MCF 10A (cell line): ENCODE measurements around the gene CSF3. TPM values are rescaled to one million over a fixed set of nuclear protein-coding genes. Genes with fewer than 3 reads are reported as not detected.

Experiments
- BruUV-seq: library from RNA; stranded (reverse); fragments of 400-500 nt; replicated peaks from 2 replicates; lab custom pipeline; 2021; lab: Mats Ljungman, UMichigan
- CTCF ChIA-PET: fragments of 300-600 bp; sonication (Branson Sonifier 250); formaldehyde crosslinking; extraction: SDS; loops from one replicate; lab custom pipeline; 2021; ENCODE audit warnings: antibody characterized with exemption, inconsistent platforms; lab: Yijun Ruan, JAX
- POLR2A ChIA-PET: fragments of 300-600, 350-650 bp; sonication (Branson Sonifier 250); formaldehyde crosslinking; extraction: SDS; loops from one replicate; lab custom pipeline; 2020; ENCODE audit warnings: antibody characterized with exemption, inconsistent platforms; lab: Yijun Ruan, JAX
- DNase-seq: peaks from one replicate; pipeline ENCODE4 v3.0.0-alpha.2; 2018; ENCODE audit not compliant: unreplicated experiment
- H3K27ac Mint-ChIP-seq: one replicate; pipeline ENCODE4 v1.8.0; 2022; ENCODE audit warnings: mild to moderate bottlenecking, low read depth, mixed read lengths; ENCODE audit not compliant: unreplicated experiment
- H3K27me3 Mint-ChIP-seq: one replicate; pipeline ENCODE4 v1.8.0; 2022; ENCODE audit warnings: mixed read lengths; ENCODE audit not compliant: insufficient read depth, unreplicated experiment
- H3K36me3 Mint-ChIP-seq: one replicate; pipeline ENCODE4 v1.8.0; 2022; ENCODE audit warnings: mild to moderate bottlenecking, moderate library complexity, mixed read lengths; ENCODE audit not compliant: insufficient read depth, unreplicated experiment
- H3K4me1 Mint-ChIP-seq: one replicate; pipeline ENCODE4 v1.8.0; 2022; ENCODE audit warnings: mixed read lengths; ENCODE audit not compliant: insufficient read depth, unreplicated experiment
- H3K4me3 Mint-ChIP-seq: one replicate; pipeline ENCODE4 v1.8.0; 2022; ENCODE audit warnings: mild to moderate bottlenecking, moderate library complexity, mixed read lengths; ENCODE audit not compliant: unreplicated experiment
- H3K9me3 Mint-ChIP-seq: one replicate; pipeline ENCODE4 v1.8.0; 2022; ENCODE audit warnings: mixed read lengths; ENCODE audit not compliant: unreplicated experiment
- CTCF ChIP-seq: fragments of 200-600 bp; IDR thresholded peaks from one replicate; pipeline ENCODE4 v1.8.0; 2022; ENCODE audit warnings: antibody characterized with exemption, mild to moderate bottlenecking; ENCODE audit not compliant: unreplicated experiment
- intact Hi-C: fragments of 100-400 bp; cut with micrococcal nuclease; formaldehyde crosslinking; loops from 2 replicates; pipeline ENCODE4 v1.14.1; 2022
- total RNA-seq: library from RNA; stranded (reverse); gene quantifications from 2 replicates; pipeline ENCODE4 v1.2.3, GENCODE V29; 2022

CSF3 gene
- total RNA-seq, 1 experiment from 2014 or later, result 17.1 TPM

DNA sequence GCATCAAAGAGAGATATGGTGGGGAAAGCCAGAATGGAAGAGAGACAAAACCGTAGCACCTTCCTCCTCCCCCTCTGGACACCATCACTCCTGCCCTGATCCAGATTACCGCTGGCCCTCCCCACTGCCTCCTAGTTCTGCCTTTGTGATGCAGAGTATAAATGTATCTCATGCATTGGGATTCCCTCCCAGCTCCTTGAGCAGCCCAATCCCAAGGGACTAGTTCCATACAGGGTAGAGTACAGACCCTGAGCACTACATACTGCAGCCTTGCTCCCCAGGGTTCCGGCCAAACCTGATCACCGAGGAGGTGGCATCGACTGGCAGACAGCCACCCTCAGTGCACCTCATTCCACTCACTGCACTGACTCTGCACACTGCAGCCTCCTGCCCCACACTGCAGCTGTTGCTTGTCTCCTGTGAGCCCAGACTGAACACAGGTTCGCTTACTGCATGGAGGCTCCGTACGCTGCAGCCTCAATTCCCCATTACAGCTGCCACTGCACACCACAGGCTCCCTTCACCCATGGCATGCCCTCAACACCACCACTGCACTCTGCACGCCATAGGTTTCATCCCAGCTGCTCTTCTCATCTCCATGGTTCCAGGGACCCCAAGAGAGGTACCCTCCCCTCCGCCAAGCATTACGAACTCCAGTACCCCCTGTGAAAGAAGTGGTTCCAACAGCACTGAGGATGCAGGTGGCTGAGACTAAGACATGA is 45.8 kb downstream of the CSF3 start:
- Mint-ChIP-seq H3K4me3 (peak overlapping the region; percentile 89), H3K9me3 (no peaks in the 10 kb centered on the region), H3K27me3 (no peaks in the 10 kb centered on the region), H3K4me1 (peaks cover 29% of the 10 kb centered on the region), H3K36me3 (no peaks in the 10 kb centered on the region), H3K27ac (no peak overlapping the region)
- intact Hi-C loops, result no loop called here
- ChIA-PET POLR2A (interaction anchor here (1.1 to 2.8 kb wide), 3 partner anchors 38 to 79 kb away, joined by 3 to 7 read pairs (median 5); partner anchors contain the start of gene CASC3), CTCF (interaction anchor here (0.5 to 12.2 kb wide), 7 partner anchors 14 to 508 kb away, joined by 3 to 131 read pairs (median 6); no protein-coding TSS in a partner anchor)
- no peak for DNase-seq
- no TSS peak for BruUV-seq
- no peak for TF ChIP-seq CTCF

DNA sequence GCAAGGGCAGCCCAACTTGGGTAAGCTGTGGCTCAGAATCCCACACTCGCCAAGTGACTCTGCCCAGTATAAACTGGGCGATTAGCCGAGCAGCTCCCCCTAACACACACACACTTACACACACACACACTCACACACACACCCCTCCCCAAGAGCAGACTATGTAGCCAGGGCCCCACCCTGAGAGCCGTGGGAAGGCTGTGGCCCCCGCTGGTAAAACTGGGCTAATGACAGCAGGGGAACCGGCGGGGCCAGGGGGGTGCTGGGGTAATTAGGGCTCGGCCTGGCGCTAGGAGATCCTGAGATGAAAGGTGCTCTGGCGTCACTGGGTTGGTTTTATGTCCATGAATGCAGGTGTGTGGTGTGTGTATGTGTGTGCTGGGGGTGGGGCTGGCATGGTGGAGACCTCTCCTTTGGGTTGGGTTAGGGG is 46.4 kb downstream of the CSF3 start:
- Mint-ChIP-seq H3K27ac (peak overlapping the region; percentile 39), H3K36me3 (no peaks in the 10 kb centered on the region), H3K4me1 (peaks cover 29% of the 10 kb centered on the region), H3K4me3 (peak overlapping the region; percentile 89), H3K9me3 (no peaks in the 10 kb centered on the region), H3K27me3 (no peaks in the 10 kb centered on the region)
- TF ChIP-seq CTCF, result no peak
- no peak for DNase-seq
- intact Hi-C loops, result loop anchor here (2.0 kb wide), 1 partner anchor 25 kb away; no protein-coding TSS in a partner anchor
- CTCF ChIA-PET, result interaction anchor here (0.5 to 12.2 kb wide), 9 partner anchors 8 to 529 kb away, joined by 3 to 131 read pairs (median 3); partner anchors contain the start of gene MED24
- POLR2A ChIA-PET, result interaction anchor here (0.7 to 2.8 kb wide), 4 partner anchors 44 to 922 kb away, joined by 3 to 7 read pairs (median 3); partner anchors contain the start of gene CASC3
- BruUV-seq, result no TSS peak

GRCh38 chr17:40062329-40063186 is 47.3 kb downstream of the CSF3 start, which contains the start of gene THRA:
Gene THRA, plus strand, starts transcription at chr17:40062965. Its CDS starts 11,524 bp downstream, at chr17:40074489.
- no peaks in the 10 kb centered on the region for H3K9me3 Mint-ChIP-seq
- no peaks in the 10 kb centered on the region for H3K27me3 Mint-ChIP-seq
- H3K36me3 Mint-ChIP-seq, result no peaks in the 10 kb centered on the region
- CTCF ChIA-PET, result interaction anchor here (0.6 to 12.2 kb wide), 13 partner anchors 9 to 528 kb away, joined by 3 to 131 read pairs (median 3); partner anchors contain the start of genes MED24 and NR1D1
- POLR2A ChIA-PET, result interaction anchor here (0.6 to 7.9 kb wide), 16 partner anchors 8 to 923 kb away, joined by 3 to 99 read pairs (median 5); partner anchors contain the start of genes CASC3, MED24 and NR1D1
- TF ChIP-seq CTCF, result peak; percentile 22
- DNase-seq, result peak; percentile 46
- peak within 1 kb of the TSS; percentile 39 for H3K27ac Mint-ChIP-seq
- no TSS peak for BruUV-seq
- peak within 1 kb of the TSS; percentile 89 for H3K4me3 Mint-ChIP-seq
- H3K4me1 Mint-ChIP-seq, result peaks cover 33% of the 10 kb centered on the region
- intact Hi-C loops, result loop anchor here (1.0 to 2.0 kb wide), 2 partner anchors 24 to 51 kb away; no protein-coding TSS in a partner anchor
